ENCODE measurements around the gene CCDC85C. TPM values are rescaled to one million over a fixed set of nuclear protein-coding genes. Genes with fewer than 3 reads are reported as not detected.

The CCDC85C gene
- polyA plus RNA-seq, 1 of the 3 experiments (the other 2 are of a cell fraction), result 9.6 TPM

DNA sequence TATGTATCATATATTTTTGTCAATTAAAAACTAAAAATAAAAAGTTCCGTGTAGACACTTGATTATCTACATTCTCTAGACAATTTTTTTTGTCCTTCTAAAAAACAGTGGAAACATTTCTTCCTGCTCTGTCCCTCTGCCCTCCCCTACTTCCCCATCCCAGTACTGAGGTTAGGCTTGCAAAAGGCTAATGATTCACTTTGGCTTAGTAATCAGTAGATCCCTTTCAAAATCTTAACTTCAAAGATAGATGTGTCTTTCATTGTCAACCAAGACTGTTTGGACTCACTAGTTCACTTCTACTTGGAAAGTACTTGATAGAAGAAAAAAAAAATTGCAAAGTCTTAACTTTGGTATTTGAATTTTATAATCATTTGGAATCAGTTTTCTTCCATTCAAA is 127.1 kb downstream of the CCDC85C start (continued):
- TF ChIP-seq, protein P1, sequence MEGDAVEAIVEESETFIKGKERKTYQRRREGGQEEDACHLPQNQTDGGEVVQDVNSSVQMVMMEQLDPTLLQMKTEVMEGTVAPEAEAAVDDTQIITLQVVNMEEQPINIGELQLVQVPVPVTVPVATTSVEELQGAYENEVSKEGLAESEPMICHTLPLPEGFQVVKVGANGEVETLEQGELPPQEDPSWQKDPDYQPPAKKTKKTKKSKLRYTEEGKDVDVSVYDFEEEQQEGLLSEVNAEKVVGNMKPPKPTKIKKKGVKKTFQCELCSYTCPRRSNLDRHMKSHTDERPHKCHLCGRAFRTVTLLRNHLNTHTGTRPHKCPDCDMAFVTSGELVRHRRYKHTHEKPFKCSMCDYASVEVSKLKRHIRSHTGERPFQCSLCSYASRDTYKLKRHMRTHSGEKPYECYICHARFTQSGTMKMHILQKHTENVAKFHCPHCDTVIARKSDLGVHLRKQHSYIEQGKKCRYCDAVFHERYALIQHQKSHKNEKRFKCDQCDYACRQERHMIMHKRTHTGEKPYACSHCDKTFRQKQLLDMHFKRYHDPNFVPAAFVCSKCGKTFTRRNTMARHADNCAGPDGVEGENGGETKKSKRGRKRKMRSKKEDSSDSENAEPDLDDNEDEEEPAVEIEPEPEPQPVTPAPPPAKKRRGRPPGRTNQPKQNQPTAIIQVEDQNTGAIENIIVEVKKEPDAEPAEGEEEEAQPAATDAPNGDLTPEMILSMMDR (IDR thresholded peaks at IDR 0.05), result no peak
- TF ChIP-seq RXRA (IDR thresholded peaks at IDR 0.05; ENCODE audit: borderline replicate concordance, low read depth) (no peak), FOXM1 (IDR thresholded peaks at IDR 0.05; ENCODE audit: low read depth) (no peak), MEF2A (IDR thresholded peaks at IDR 0.05; ENCODE audit: borderline replicate concordance, low read depth) (no peak)

DNA sequence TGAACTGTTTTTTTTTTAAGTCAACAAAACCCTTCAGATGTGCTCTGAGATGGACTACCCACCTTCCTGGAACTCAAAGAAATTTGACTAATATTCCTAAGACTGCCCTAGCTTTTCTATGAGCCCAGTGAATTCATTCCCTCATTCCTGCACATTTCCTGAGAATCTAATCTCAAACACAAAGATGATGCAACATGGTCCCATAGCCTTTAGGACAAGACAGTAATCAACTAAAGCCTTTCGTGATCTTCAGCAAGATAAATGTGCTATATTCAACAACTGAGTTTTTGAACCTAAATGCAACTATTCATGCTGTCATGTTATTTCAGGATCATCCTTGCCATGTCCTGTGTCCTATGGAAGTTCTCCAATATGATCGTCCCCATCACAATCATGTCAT is 128.3 kb downstream of the CCDC85C start:
- Histone ChIP-seq H3K9ac (no peak overlapping the region), H3K4me1 (ENCODE audit: control insufficient read depth in 1 of 2, insufficient read depth in 2 of 2, low read depth in 1 of 2, low read length in 1 of 2) (peaks cover 18 to 21% of the 10 kb centered on the region in 2 experiments; a peak in 3 of 4 replicates), H3K9me3 (no peaks in the 10 kb centered on the region), H2AFZ (ENCODE audit: low read depth) (no peak overlapping the region), H3K36me3 (replicated peaks in 1 of 2; ENCODE audit: control insufficient read depth in 1 of 2, insufficient read depth in 2 of 2, low read length in 1 of 2) (no peaks in the 10 kb centered on the region), H3F3A (replicated peaks; ENCODE audit: insufficient read depth) (peaks cover 8% of the 10 kb centered on the region), H3K27me3 (ENCODE audit: insufficient read depth) (no peaks in the 10 kb centered on the region), H3K79me2 (ENCODE audit: insufficient read depth) (peaks cover 96% of the 10 kb centered on the region), H3K27ac (ENCODE audit: low read depth in 2 of 2, low read length in 1 of 2) (no peak overlapping the region), H3K4me2 (no peak overlapping the region), H3K9me2 (no peaks in the 10 kb centered on the region), H3K4me3 (ENCODE audit: low read depth in 2 of 2, low read length in 1 of 2) (no peak overlapping the region), H4K20me1 (ENCODE audit: insufficient read depth) (peaks cover 81% of the 10 kb centered on the region)
- DNase-seq, result no peak
- ChIA-PET POLR2A (no interaction called here), CTCF (interaction anchor here (0.8 to 1.0 kb wide), 2 partner anchors 19 to 153 kb away, joined by 3 read pairs; no protein-coding TSS in a partner anchor)
- no peak for TF ChIP-seq JUND (IDR thresholded peaks at IDR 0.05)
- no peak for TF ChIP-seq RFX5 (IDR thresholded peaks at IDR 0.05; ENCODE audit: low read length)
- no peak for TF ChIP-seq MXI1 (IDR thresholded peaks at IDR 0.05; ENCODE audit: low read depth, low read length)
- TF ChIP-seq, protein P2, sequence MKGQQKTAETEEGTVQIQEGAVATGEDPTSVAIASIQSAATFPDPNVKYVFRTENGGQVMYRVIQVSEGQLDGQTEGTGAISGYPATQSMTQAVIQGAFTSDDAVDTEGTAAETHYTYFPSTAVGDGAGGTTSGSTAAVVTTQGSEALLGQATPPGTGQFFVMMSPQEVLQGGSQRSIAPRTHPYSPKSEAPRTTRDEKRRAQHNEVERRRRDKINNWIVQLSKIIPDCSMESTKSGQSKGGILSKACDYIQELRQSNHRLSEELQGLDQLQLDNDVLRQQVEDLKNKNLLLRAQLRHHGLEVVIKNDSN (IDR thresholded peaks at IDR 0.05; ENCODE audit: borderline replicate concordance, low read depth), result no peak
- no peak for TF ChIP-seq SIN3A (IDR thresholded peaks at IDR 0.05; ENCODE audit: borderline replicate concordance, low read depth, low read length)
- no peak for TF ChIP-seq RAD21 (IDR thresholded peaks at IDR 0.05; ENCODE audit: low read length)
- WGBS (ENCODE audit: low lambda C conversion rate), result 98% methylated on average over 2 of the region's 2 CpGs

DNA sequence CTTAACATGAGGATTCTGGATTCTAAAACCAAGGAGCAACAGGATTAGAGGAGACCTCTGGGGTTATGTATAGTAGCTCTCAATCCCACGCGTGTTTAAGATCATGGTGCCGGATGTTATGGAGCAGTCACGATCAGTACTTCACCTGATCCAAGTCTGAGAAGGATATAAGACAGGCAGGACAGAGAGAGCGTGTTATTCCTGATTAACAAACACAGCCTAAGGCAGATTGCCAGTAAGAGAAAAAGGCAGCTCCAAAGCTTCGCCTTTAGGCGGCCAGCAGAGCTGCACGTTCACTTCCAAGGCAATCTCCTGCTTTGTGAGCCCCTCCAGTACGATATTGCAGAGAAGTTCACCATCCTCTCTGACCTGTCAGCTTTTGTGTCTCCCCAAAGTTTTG is 128.8 kb downstream of the CCDC85C start:
- H3K36me3 ChIP-seq (replicated peaks in 1 of 2; ENCODE audit: control insufficient read depth in 1 of 2, insufficient read depth in 2 of 2, low read length in 1 of 2), result no peaks in the 10 kb centered on the region
- H3K4me1 ChIP-seq (ENCODE audit: control insufficient read depth in 1 of 2, insufficient read depth in 2 of 2, low read depth in 1 of 2, low read length in 1 of 2), result peaks cover 18 to 21% of the 10 kb centered on the region in 2 experiments; a peak in 3 of 4 replicates
- no peaks in the 10 kb centered on the region for H3K9me3 ChIP-seq
- TF ChIP-seq TAF1 (IDR thresholded peaks at IDR 0.05; ENCODE audit: borderline replicate concordance, low read depth, low read length) (no peak), NFIC (IDR thresholded peaks at IDR 0.05; ENCODE audit: borderline replicate concordance) (no peak), RCOR1 (IDR thresholded peaks at IDR 0.05; ENCODE audit: low read length) (no peak), SIN3A (IDR thresholded peaks at IDR 0.05; ENCODE audit: borderline replicate concordance, low read depth, low read length) (no peak), RFX5 (IDR thresholded peaks at IDR 0.05; ENCODE audit: low read length) (no peak), FOXJ3 (CRISPR knock-in tag; IDR thresholded peaks at IDR 0.05) (no peak), POLR2AphosphoS5 (IDR thresholded peaks at IDR 0.05; ENCODE audit: low read depth, low read length) (no peak), GATA2 (CRISPR knock-in tag; IDR thresholded peaks at IDR 0.05) (no peak), FOXM1 (IDR thresholded peaks at IDR 0.05; ENCODE audit: low read depth) (no peak)
- TF ChIP-seq, protein P1 (IDR thresholded peaks at IDR 0.05), result no peak
- TF ChIP-seq, protein P2 (IDR thresholded peaks at IDR 0.05; ENCODE audit: borderline replicate concordance, low read depth), result no peak
- no peaks in the 10 kb centered on the region for H3K27me3 ChIP-seq (ENCODE audit: insufficient read depth)
- DNase-seq, result no peak
- CTCF ChIA-PET, result interaction anchor here (1.0 to 1.2 kb wide), 2 partner anchors 18 to 59 kb away, joined by 3 read pairs; no protein-coding TSS in a partner anchor
- H2AFZ ChIP-seq (ENCODE audit: low read depth), result no peak overlapping the region
- no peak overlapping the region for H3K9ac ChIP-seq
- H3K79me2 ChIP-seq (ENCODE audit: insufficient read depth), result peaks cover 100% of the 10 kb centered on the region
- H3K4me3 ChIP-seq (ENCODE audit: low read depth in 2 of 2, low read length in 1 of 2), result no peak overlapping the region
- peaks cover 8% of the 10 kb centered on the region for H3F3A ChIP-seq (replicated peaks; ENCODE audit: insufficient read depth)
- H3K27ac ChIP-seq (ENCODE audit: low read depth in 2 of 2, low read length in 1 of 2), result no peak overlapping the region
- 96% methylated on average over 9 of the region's 9 CpGs for WGBS (ENCODE audit: low lambda C conversion rate)
- no peaks in the 10 kb centered on the region for H3K9me2 ChIP-seq
- H4K20me1 ChIP-seq (ENCODE audit: insufficient read depth), result peaks cover 86% of the 10 kb centered on the region
- no peak overlapping the region for H3K4me2 ChIP-seq
- POLR2A ChIA-PET, result no interaction called here
